H1 (cell line): ENCODE results near the gene FGF14. TPM values are rescaled to one million over a fixed set of nuclear protein-coding genes. Genes with fewer than 3 reads are reported as not detected.

Source experiments
- CTCF ChIA-PET: fragments of 300-600 bp; sonication (Branson Sonifier 250); formaldehyde crosslinking; loops from one replicate; lab custom pipeline; 2021; ENCODE audit not compliant: partially characterized antibody; lab: Charles Lee
- POLR2A ChIA-PET: fragments of 300-600 bp; sonication (Branson Sonifier 250); formaldehyde crosslinking; loops from one replicate; lab custom pipeline; 2021; ENCODE audit warnings: inconsistent platforms; ENCODE audit not compliant: partially characterized antibody; lab: Charles Lee
- DNase-seq, 2 experiments: peaks; one replicate each; pipeline versions ENCODE4 v3.0.0 to v3.0.0-alpha.2; 2010 to 2022; ENCODE audit warnings: low spot score in 2 of 2, low read depth in 1 of 2, mixed read lengths in 1 of 2
- FAIRE-seq: peaks from 2 replicates; lab custom pipeline; 2011; peaks lifted over from hg19 to GRCh38; lab: Jason Lieb, UNC
- H2AFZ ChIP-seq: 2 replicates; pipeline ENCODE4 v1.8.1; 2012; ENCODE audit warnings: low read length, inconsistent platforms
- H2AK5ac ChIP-seq: 2 replicates; pipeline ENCODE4 v1.6.1; 2013; ENCODE audit warnings: low read depth, low read length
- H2BK120ac ChIP-seq: replicated peaks from 2 replicates; pipeline ENCODE3; 2013; ENCODE audit warnings: low read depth, low read length, inconsistent platforms
- H2BK12ac ChIP-seq: 2 replicates; pipeline ENCODE4 v1.6.1; 2013; ENCODE audit warnings: low read depth, low read length
- H2BK15ac ChIP-seq: 2 replicates; pipeline ENCODE4 v1.6.1; 2013; ENCODE audit warnings: low read length
- H2BK20ac ChIP-seq: 2 replicates; pipeline ENCODE4 v1.6.1; 2013; ENCODE audit warnings: low read length
- H2BK5ac ChIP-seq: 2 replicates; pipeline ENCODE4 v1.6.1; 2013; ENCODE audit warnings: low read depth, low read length
- H3K14ac ChIP-seq: 2 replicates; pipeline ENCODE4 v1.6.1; 2013; ENCODE audit warnings: inconsistent platforms; ENCODE audit not compliant: insufficient read length
- H3K18ac ChIP-seq: 2 replicates; pipeline ENCODE4 v1.6.1; 2013; ENCODE audit warnings: low read length; ENCODE audit errors: extremely low read depth
- H3K23ac ChIP-seq: 2 replicates; pipeline ENCODE4 v1.6.1; 2013; ENCODE audit warnings: inconsistent platforms; ENCODE audit not compliant: insufficient read length
- H3K23me2 ChIP-seq: 2 replicates; pipeline ENCODE4 v1.6.1; 2013; ENCODE audit warnings: low read depth, low read length
- H3K27ac ChIP-seq: 2 replicates; pipeline ENCODE4 v1.6.1; 2011; ENCODE audit warnings: low read depth, low read length, inconsistent platforms
- H3K27me3 ChIP-seq, 4 experiments: replicated peaks in 1 of 4; 1 replicate in 1 of 4; 2 replicates in 3 of 4; pipeline versions ENCODE4 v1.6.1 to v1.8.1; 2011 to 2013; ENCODE audit warnings: low read length in 3 of 4, mild to moderate bottlenecking in 3 of 4, inconsistent platforms in 2 of 4, mixed read lengths in 2 of 4, moderate library complexity in 1 of 4; ENCODE audit not compliant: control insufficient read depth in 3 of 4, insufficient read depth in 3 of 4; ENCODE audit errors: extremely low read depth in 1 of 4
- H3K36me3 ChIP-seq, 4 experiments: 2 replicates each; pipeline versions ENCODE4 v1.6.1 to v1.8.1; 2011 to 2013; ENCODE audit warnings: mild to moderate bottlenecking in 4 of 4, low read length in 3 of 4, moderate library complexity in 2 of 4, control low read depth in 1 of 4, inconsistent platforms in 1 of 4; ENCODE audit not compliant: insufficient read depth in 4 of 4, control insufficient read depth in 2 of 4
- H3K4ac ChIP-seq: replicated peaks from 2 replicates; pipeline ENCODE3; 2013; ENCODE audit warnings: low read length, low read depth, mixed read lengths, inconsistent platforms; ENCODE audit not compliant: insufficient read length
- H3K4me1 ChIP-seq, 4 experiments: replicated peaks in 1 of 4; 1 replicate in 1 of 4; 2 replicates in 3 of 4; pipeline versions ENCODE4 v1.6.1 to v1.8.1; 2011 to 2013; ENCODE audit warnings: low read length in 3 of 4, inconsistent platforms in 2 of 4, mixed read lengths in 1 of 4; ENCODE audit not compliant: insufficient read depth in 4 of 4, control insufficient read depth in 3 of 4
- H3K4me2 ChIP-seq, 2 experiments: 2 replicates each; pipeline versions ENCODE4 v1.6.1 to v1.8.1; 2011 to 2013; ENCODE audit warnings: low read depth in 2 of 2, low read length in 2 of 2, control low read depth in 1 of 2, inconsistent platforms in 1 of 2, mild to moderate bottlenecking in 1 of 2; ENCODE audit not compliant: insufficient read depth in 1 of 2
- H3K4me3 ChIP-seq, 4 experiments: fragments of 200-600, 300-600 bp in 1 of 4; sonication (generic), shearing (Covaris generic), sonication (Bioruptor Twin) in 1 of 4; 2 replicates each; pipeline versions ENCODE4 v1.5.1 to v1.8.1; 2011 to 2016; ENCODE audit warnings: low read length in 4 of 4, low read depth in 3 of 4, control low read depth in 2 of 4, inconsistent platforms in 2 of 4, mild to moderate bottlenecking in 2 of 4, mixed read lengths in 1 of 4, moderate library complexity in 1 of 4; ENCODE audit not compliant: insufficient read depth in 2 of 4; ENCODE audit errors: extremely low read depth in 1 of 4
- H3K56ac ChIP-seq: replicated peaks from 2 replicates; pipeline ENCODE3; 2013; ENCODE audit warnings: low read depth, mild to moderate bottlenecking, mixed read lengths, low read length, inconsistent platforms; ENCODE audit not compliant: insufficient read length
- H3K79me1 ChIP-seq: 2 replicates; pipeline ENCODE4 v1.6.1; 2013; ENCODE audit warnings: low read depth, low read length, control low read depth
- H3K79me2 ChIP-seq, 2 experiments: 2 replicates each; pipeline versions ENCODE4 v1.6.1 to v1.8.1; 2012 to 2013; ENCODE audit warnings: low read length in 2 of 2, mild to moderate bottlenecking in 2 of 2, inconsistent platforms in 1 of 2; ENCODE audit not compliant: insufficient read depth in 2 of 2, control insufficient read depth in 1 of 2
- H3K9ac ChIP-seq, 4 experiments: replicated peaks in 1 of 4; 1 replicate in 1 of 4; 2 replicates in 3 of 4; pipeline versions ENCODE4 v1.6.1 to v1.8.1; 2011 to 2013; ENCODE audit warnings: low read depth in 3 of 4, low read length in 3 of 4, control low read depth in 2 of 4, mild to moderate bottlenecking in 2 of 4, moderate library complexity in 2 of 4, inconsistent platforms in 1 of 4; ENCODE audit errors: extremely low read depth in 1 of 4
- H3K9me3 ChIP-seq, 2 experiments: 2 replicates each; pipeline versions ENCODE4 v1.6.1 to v1.8.1; 2012 to 2013; ENCODE audit warnings: mild to moderate bottlenecking in 2 of 2, moderate library complexity in 2 of 2, control low read depth in 1 of 2, inconsistent platforms in 1 of 2, low read depth in 1 of 2, low read length in 1 of 2, mixed read lengths in 1 of 2; ENCODE audit not compliant: insufficient read depth in 2 of 2
- H4K20me1 ChIP-seq, 2 experiments: replicated peaks in 1 of 2; 2 replicates each; pipeline versions ENCODE3 to v1.8.1; 2011 to 2013; ENCODE audit warnings: inconsistent platforms in 2 of 2, low read length in 2 of 2, mild to moderate bottlenecking in 1 of 2; ENCODE audit not compliant: insufficient read depth in 2 of 2, control insufficient read depth in 1 of 2
- H4K5ac ChIP-seq: 2 replicates; pipeline ENCODE4 v1.6.1; 2013; ENCODE audit warnings: low read length, low read depth, mixed read lengths, inconsistent platforms; ENCODE audit not compliant: insufficient read length
- H4K8ac ChIP-seq: 2 replicates; pipeline ENCODE4 v1.8.0; 2013; ENCODE audit warnings: mild to moderate bottlenecking, moderate library complexity, low read length, inconsistent platforms; ENCODE audit not compliant: insufficient read depth; ENCODE audit errors: extremely low read depth
- H4K91ac ChIP-seq: replicated peaks from 2 replicates; pipeline ENCODE3; 2013; ENCODE audit warnings: low read length, mixed read lengths, inconsistent platforms; ENCODE audit not compliant: insufficient read length
- CBX5 ChIP-seq: fragments of 300-800, 300-1000 bp; sonication (generic); IDR thresholded peaks from 2 replicates; pipeline ENCODE4 v1.7.1; 2016; ENCODE audit warnings: antibody characterized with exemption, low read length, low read depth
- NANOG ChIP-seq: IDR thresholded peaks from 2 replicates; pipeline ENCODE4 v1.6.1; 2011; ENCODE audit warnings: low read length, low read depth, mild to moderate bottlenecking, inconsistent platforms; ENCODE audit not compliant: insufficient read depth, poor library complexity, severe bottlenecking
- TEAD4 ChIP-seq: IDR thresholded peaks from 2 replicates; pipeline ENCODE4 v1.6.1; 2012; ENCODE audit warnings: low read depth, low read length, inconsistent platforms, mixed read lengths
- WGBS, 2 experiments: shearing (Covaris generic) in 1 of 2; methylation state at CpG; one replicate each; pipeline versions ENCODE4 v1.1.6 to v1.1.7; 2013 to 2015; ENCODE audit warnings: low lambda C conversion rate in 2 of 2, mixed read lengths in 2 of 2, inconsistent platforms in 1 of 2, low coverage in 1 of 2, missing lambda C conversion rate in 1 of 2; ENCODE audit not compliant: insufficient replicate concordance in 2 of 2, insufficient coverage in 1 of 2, insufficient read length in 1 of 2; ENCODE audit errors: extremely low coverage in 1 of 2, missing lambda C conversion rate in 1 of 2; 5-methylcytosine and 5-hydroxymethylcytosine counted together
- polyA plus RNA-seq, 7 experiments: library from polyadenylated mRNA; depleted of rRNA in 3 of 7; stranded (reverse) in 5 of 7; unstranded in 2 of 7; fragments of >200 nt in 5 of 7; fragments of 200-250 nt in 2 of 7; gene quantifications; 1 replicate in 5 of 7; 2 replicates in 1 of 7; 4 replicates in 1 of 7; pipeline versions ENCODE4 v1.2.1 to v1.2.3, GENCODE V29; 2011 to 2013; ENCODE audit warnings: missing spikeins in 2 of 7, mixed read lengths in 2 of 7
- total RNA-seq: library from RNA; stranded (reverse); fragmentation: NEBNext Ultra II Directional; extraction: Animal tissue kit (Norgen Biotek cat#: 25700); gene quantifications from 2 replicates; pipeline ENCODE4 v1.2.1, GENCODE V29; 2021

The FGF14 gene
- total and polyA plus RNA-seq, 2 of the 8 experiments (the other 6 are each of a cell fraction or from before 2014, with no cell fraction given) = 0.05 to 0.58 TPM

- Histone ChIP-seq H3K9me3 (no peaks in the 10 kb centered on the region), H2AFZ (no peak overlapping the region), H3K79me2 (no peaks in the 10 kb centered on the region), H3K4me3 (no peak overlapping the region), H2BK5ac (no peak overlapping the region), H2BK12ac (no peak overlapping the region), H3K23me2 (no peaks in the 10 kb centered on the region), H2BK120ac (no peak overlapping the region), H3K4me2 (no peak overlapping the region), H4K20me1 (no peaks in the 10 kb centered on the region), H3K4me1 (peaks cover 0 to 9% (median 4%) of the 10 kb centered on the region in 4 experiments; a peak in 3 of 7 replicates), H4K91ac (no peak overlapping the region), H3K9ac (no peak overlapping the region), H3K14ac (no peak overlapping the region), H2AK5ac (no peak overlapping the region), H3K56ac (no peak overlapping the region), H3K23ac (no peak overlapping the region), H2BK20ac (no peak overlapping the region), H3K18ac (no peak overlapping the region), H3K79me1 (no peaks in the 10 kb centered on the region), H2BK15ac (no peak overlapping the region), H4K5ac (no peak overlapping the region), H3K4ac (no peak overlapping the region), H3K27ac (no peak overlapping the region), H4K8ac (no peak overlapping the region), H3K36me3 (no peaks in the 10 kb centered on the region), H3K27me3 (no peaks in the 10 kb centered on the region)
- ChIA-PET POLR2A (no interaction called here), CTCF (no interaction called here)
- WGBS, 2 experiments = 88% methylated on average over 4 of the region's 4 CpGs; no CpG with 5 or more reads in 1 of the 2 experiments
- DNase-seq = no peak
- FAIRE-seq = no peak
- TF ChIP-seq CBX5 = no peak
- TF ChIP-seq TEAD4 = no peak
- no peak for TF ChIP-seq NANOG
These were observed 555.1 kb downstream of the FGF14 start for GRCh38 chr13:101846701-101847100.
